SK-N-SH (cell line): ENCODE measurements around the gene GLE1. TPM values are rescaled to one million over a fixed set of nuclear protein-coding genes. Genes with fewer than 3 reads are reported as not detected.

Source experiments
- CTCF ChIA-PET: fragments of 300-600, 350-600 bp; formaldehyde crosslinking; extraction: SDS; loops from one replicate; lab custom pipeline; 2021; lab: Yijun Ruan, JAX
- POLR2A ChIA-PET: fragments of 350-600 bp; sonication (Branson Sonifier 250); formaldehyde crosslinking; extraction: SDS; loops from one replicate; lab custom pipeline; 2020; ENCODE audit warnings: antibody characterized with exemption, inconsistent platforms; lab: Yijun Ruan, JAX
- DNase-seq: peaks from one replicate; pipeline ENCODE4 v3.0.0; 2012
- H2AFZ ChIP-seq: fragments of 200-600 bp; sonication (generic); 2 replicates; pipeline ENCODE4 v1.8.1; 2016; ENCODE audit warnings: antibody characterized with exemption, mild to moderate bottlenecking, low read depth
- H3F3A ChIP-seq: fragments of 200-600 bp; sonication (generic); replicated peaks from 2 replicates; pipeline ENCODE3; 2016; ENCODE audit warnings: antibody characterized with exemption, mild to moderate bottlenecking; ENCODE audit not compliant: insufficient read depth
- H3K27ac ChIP-seq, 2 experiments: fragments of 200-500 bp in 1 of 2; fragments of 200-600 bp in 1 of 2; sonication (Bioruptor generic) in 1 of 2; sonication (generic), shearing (Covaris generic) in 1 of 2; 2 replicates each; pipeline versions ENCODE4 v1.5.1 to v1.6.1; 2014 to 2016; ENCODE audit warnings: low read depth in 2 of 2, inconsistent platforms in 1 of 2, low read length in 1 of 2, mild to moderate bottlenecking in 1 of 2, mixed read lengths in 1 of 2
- H3K27me3 ChIP-seq: fragments of 200-600 bp; sonication (generic), shearing (Covaris generic); 2 replicates; pipeline ENCODE4 v1.6.1; 2016; ENCODE audit warnings: mixed run types; ENCODE audit not compliant: insufficient read depth
- H3K36me3 ChIP-seq, 2 experiments: fragments of 200-500 bp in 1 of 2; fragments of 200-600 bp in 1 of 2; sonication (Bioruptor generic) in 1 of 2; sonication (generic) in 1 of 2; replicated peaks in 1 of 2; 2 replicates each; pipeline versions ENCODE3 to v1.5.1; 2014 to 2016; ENCODE audit warnings: low read length in 1 of 2, mild to moderate bottlenecking in 1 of 2; ENCODE audit not compliant: insufficient read depth in 2 of 2, control insufficient read depth in 1 of 2
- H3K4me1 ChIP-seq, 2 experiments: fragments of 200-500 bp in 1 of 2; fragments of 200-600 bp in 1 of 2; sonication (Bioruptor generic) in 1 of 2; sonication (generic), shearing (Covaris generic) in 1 of 2; 2 replicates each; pipeline versions ENCODE4 v1.5.1 to v1.6.1; 2014 to 2016; ENCODE audit warnings: low read depth in 1 of 2, low read length in 1 of 2, mixed run types in 1 of 2; ENCODE audit not compliant: insufficient read depth in 2 of 2, control insufficient read depth in 1 of 2
- H3K4me2 ChIP-seq: fragments of 200-600 bp; sonication (generic), shearing (Covaris generic); 2 replicates; pipeline ENCODE4 v1.6.1; 2017; ENCODE audit warnings: mixed run types
- H3K4me3 ChIP-seq, 2 experiments: fragments of 200-500 bp in 1 of 2; fragments of 200-600 bp in 1 of 2; sonication (Bioruptor generic) in 1 of 2; sonication (generic), shearing (Covaris generic) in 1 of 2; 2 replicates each; pipeline versions ENCODE4 v1.5.1 to v1.8.1; 2014 to 2016; ENCODE audit warnings: low read depth in 2 of 2, inconsistent platforms in 1 of 2, low read length in 1 of 2, mild to moderate bottlenecking in 1 of 2, mixed read lengths in 1 of 2, moderate library complexity in 1 of 2
- H3K79me2 ChIP-seq: fragments of 200-600 bp; sonication (generic); 2 replicates; pipeline ENCODE4 v1.8.1; 2017; ENCODE audit warnings: mild to moderate bottlenecking; ENCODE audit not compliant: insufficient read depth
- H3K9ac ChIP-seq: fragments of 200-600 bp; sonication (generic); 2 replicates; pipeline ENCODE4 v1.6.1; 2017; ENCODE audit warnings: mixed run types
- H3K9me2 ChIP-seq: fragments of 200-600 bp; sonication (generic); 2 replicates; pipeline ENCODE4 v1.6.1; 2017; ENCODE audit warnings: mixed run types
- H3K9me3 ChIP-seq: fragments of 200-600 bp; sonication (generic); 2 replicates; pipeline ENCODE4 v1.6.1; 2017; ENCODE audit warnings: mixed run types, mild to moderate bottlenecking, moderate library complexity
- H4K20me1 ChIP-seq: fragments of 200-600 bp; sonication (generic); 2 replicates; pipeline ENCODE4 v1.6.1; 2017; ENCODE audit warnings: mild to moderate bottlenecking, mixed run types; ENCODE audit not compliant: insufficient read depth
- ELF1 ChIP-seq: IDR thresholded peaks from 2 replicates; pipeline ENCODE4 v1.4.0; 2012
- EP300 ChIP-seq, 2 experiments: IDR thresholded peaks; 2 replicates each; pipeline versions ENCODE4 v1.4.0 to v1.6.1; 2012; ENCODE audit warnings: borderline replicate concordance in 1 of 2, low read depth in 1 of 2, low read length in 1 of 2
- EZH2phosphoT487 ChIP-seq: fragments of 200-600 bp; sonication (generic); IDR thresholded peaks from 2 replicates; pipeline ENCODE4 v1.6.1; 2017; ENCODE audit warnings: low read depth, mixed run types, mild to moderate bottlenecking, antibody characterized with exemption, moderate library complexity, borderline replicate concordance
- FOXJ3 ChIP-seq: sonication (generic); formaldehyde crosslinking; IDR thresholded peaks from 2 replicates; pipeline ENCODE4 v1.5.1; 2020; ENCODE audit warnings: mild to moderate bottlenecking, missing genetic modification reagents
- JUND ChIP-seq: IDR thresholded peaks from 2 replicates; pipeline ENCODE4 v1.4.0; 2012
- MXI1 ChIP-seq: IDR thresholded peaks from 2 replicates; pipeline ENCODE4 v1.6.1; 2012; ENCODE audit warnings: mild to moderate bottlenecking, low read depth, low read length, improper control_type of control experiment
- NRF1 ChIP-seq: IDR thresholded peaks from 2 replicates; pipeline ENCODE4 v1.6.1; 2012; ENCODE audit warnings: low read depth, mild to moderate bottlenecking, low read length
- PBX3 ChIP-seq: IDR thresholded peaks from 2 replicates; pipeline ENCODE4; 2012
- POLR2AphosphoS5 ChIP-seq: IDR thresholded peaks from 2 replicates; pipeline ENCODE4 v1.6.1; 2012; ENCODE audit warnings: low read depth, low read length
- RAD21 ChIP-seq: IDR thresholded peaks from 2 replicates; pipeline ENCODE4 v1.6.1; 2012; ENCODE audit warnings: mild to moderate bottlenecking, low read length
- RCOR1 ChIP-seq: fragments of 150-350 bp; IDR thresholded peaks from 2 replicates; pipeline ENCODE4 v1.6.1; 2017; ENCODE audit warnings: antibody characterized with exemption, low read length
- RXRA ChIP-seq: IDR thresholded peaks from 2 replicates; pipeline ENCODE4 v1.4.0; 2012; ENCODE audit warnings: low read depth, mild to moderate bottlenecking, borderline replicate concordance
- SMC3 ChIP-seq: IDR thresholded peaks from 2 replicates; pipeline ENCODE4 v1.6.1; 2012; ENCODE audit warnings: low read depth, low read length, improper control_type of control experiment
- TAF1 ChIP-seq: IDR thresholded peaks from 2 replicates; pipeline ENCODE4 v1.6.1; 2012; ENCODE audit warnings: low read depth, mild to moderate bottlenecking, low read length, moderate library complexity, borderline replicate concordance
- USF2 ChIP-seq: fragments of 150-350 bp; IDR thresholded peaks from 2 replicates; pipeline ENCODE4 v1.6.1; 2017; ENCODE audit warnings: antibody characterized with exemption, low read length, low read depth, borderline replicate concordance
- WGBS: methylation state at CpG from one replicate; pipeline ENCODE4 v1.1.6; 2017; ENCODE audit warnings: low lambda C conversion rate; 5-methylcytosine and 5-hydroxymethylcytosine counted together
- polyA plus RNA-seq, 3 experiments: library from polyadenylated mRNA; depleted of rRNA; stranded (reverse); fragments of >200 nt; gene quantifications; 2 replicates each; pipeline ENCODE4 v1.2.3, GENCODE V29; 2012
- TF ChIP-seq, protein P1 (sequence below): fragments of 150-350 bp; IDR thresholded peaks from 2 replicates; pipeline ENCODE4 v1.6.1; 2016; ENCODE audit warnings: mild to moderate bottlenecking, low read depth, low read length

Gene GLE1
- polyA plus RNA-seq, 1 of the 3 experiments (the other 2 are of a cell fraction), result 13.8 TPM

- Histone ChIP-seq H3K4me3 (no peak overlapping the region), H3K27ac (no peak overlapping the region), H3K9me2 (no peaks in the 10 kb centered on the region), H3K79me2 (no peaks in the 10 kb centered on the region), H3K9ac (no peak overlapping the region), H3F3A (no peaks in the 10 kb centered on the region), H3K9me3 (no peaks in the 10 kb centered on the region), H2AFZ (no peak overlapping the region), H3K4me1 (no peaks in the 10 kb centered on the region), H4K20me1 (no peaks in the 10 kb centered on the region), H3K4me2 (no peak overlapping the region), H3K27me3 (no peaks in the 10 kb centered on the region), H3K36me3 (peaks cover 29 to 35% of the 10 kb centered on the region in 2 experiments)
- ChIA-PET POLR2A (no interaction called here), CTCF (no interaction called here)
- DNase-seq, result no peak
- WGBS, result 97% methylated on average over 4 of the region's 4 CpGs
- TF ChIP-seq FOXJ3, result no peak
- no peak for TF ChIP-seq EZH2phosphoT487
- TF ChIP-seq NRF1, result no peak
- TF ChIP-seq TAF1, result no peak
- no peak for TF ChIP-seq PBX3
- no peak for TF ChIP-seq RAD21
- TF ChIP-seq USF2, result no peak
- TF ChIP-seq SMC3, result no peak
- no peak for TF ChIP-seq EP300 (IDR thresholded peaks at IDR 0.05; ENCODE audit: borderline replicate concordance in 1 of 2, low read depth in 1 of 2, low read length in 1 of 2)
- TF ChIP-seq ELF1, result no peak
- no peak for TF ChIP-seq RXRA
- TF ChIP-seq POLR2AphosphoS5, result no peak
- no peak for TF ChIP-seq RCOR1
These were observed 28.1 kb downstream of the GLE1 start for GRCh38 chr9:128532581-128532980.

GRCh38 chr9:128540634-128541360, 36.3 kb downstream of the GLE1 start:
- Histone ChIP-seq H3F3A (no peaks in the 10 kb centered on the region), H3K27me3 (no peaks in the 10 kb centered on the region), H3K36me3 (peaks cover 38 to 47% of the 10 kb centered on the region in 2 experiments), H2AFZ (no peak overlapping the region), H3K27ac (no peak overlapping the region), H4K20me1 (no peaks in the 10 kb centered on the region), H3K9me3 (no peaks in the 10 kb centered on the region), H3K4me3 (no peak overlapping the region), H3K4me2 (no peak overlapping the region), H3K9ac (no peak overlapping the region), H3K9me2 (no peaks in the 10 kb centered on the region), H3K4me1 (no peaks in the 10 kb centered on the region), H3K79me2 (no peaks in the 10 kb centered on the region)
- ChIA-PET POLR2A (interaction anchor here (0.5 to 1.8 kb wide), 2 partner anchors 11 to 23 kb away, joined by 3 to 8 read pairs; partner anchors contain the start of gene SPTAN1), CTCF (interaction anchor here (2.4 kb wide), 1 partner anchor 10 kb away, joined by 10 read pairs; no protein-coding TSS in a partner anchor)
- TF ChIP-seq RCOR1 (no peak), POLR2AphosphoS5 (no peak), SMC3 (no peak), EP300 (IDR thresholded peaks at IDR 0.05; ENCODE audit: borderline replicate concordance in 1 of 2, low read depth in 1 of 2, low read length in 1 of 2) (no peak), MXI1 (no peak), JUND (no peak)
- TF ChIP-seq, protein P1, sequence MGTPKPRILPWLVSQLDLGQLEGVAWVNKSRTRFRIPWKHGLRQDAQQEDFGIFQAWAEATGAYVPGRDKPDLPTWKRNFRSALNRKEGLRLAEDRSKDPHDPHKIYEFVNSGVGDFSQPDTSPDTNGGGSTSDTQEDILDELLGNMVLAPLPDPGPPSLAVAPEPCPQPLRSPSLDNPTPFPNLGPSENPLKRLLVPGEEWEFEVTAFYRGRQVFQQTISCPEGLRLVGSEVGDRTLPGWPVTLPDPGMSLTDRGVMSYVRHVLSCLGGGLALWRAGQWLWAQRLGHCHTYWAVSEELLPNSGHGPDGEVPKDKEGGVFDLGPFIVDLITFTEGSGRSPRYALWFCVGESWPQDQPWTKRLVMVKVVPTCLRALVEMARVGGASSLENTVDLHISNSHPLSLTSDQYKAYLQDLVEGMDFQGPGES, result no peak
- DNase-seq, result no peak
- 96% methylated on average over 3 of the region's 3 CpGs for WGBS
